Liver (tissue), 9 donors: Measurements from ENCODE around the gene SOD1. TPM values are rescaled to one million over a fixed set of nuclear protein-coding genes. Genes with fewer than 3 reads are reported as not detected.

Experiments
- DNase-seq: peaks from one replicate; pipeline ENCODE4 v3.0.0-alpha.2; 2017; ENCODE audit warnings: low spot score
- H3K27ac ChIP-seq, 2 donors: one replicate each; pipeline ENCODE4 v1.7.0; 2013; ENCODE audit warnings: inconsistent platforms in 2 of 2, low read length in 2 of 2, control low read depth in 1 of 2, low read depth in 1 of 2, mild to moderate bottlenecking in 1 of 2
- H3K27me3 ChIP-seq, 4 donors: one replicate each; pipeline versions ENCODE4 v1.6.1 to v1.7.0; 2013; ENCODE audit warnings: low read length in 3 of 4, inconsistent platforms in 1 of 4, mild to moderate bottlenecking in 1 of 4, moderate library complexity in 1 of 4; ENCODE audit not compliant: control insufficient read depth in 4 of 4, insufficient read depth in 4 of 4
- H3K36me3 ChIP-seq, 4 donors: one replicate each; pipeline versions ENCODE4 v1.6.1 to v1.7.0; 2013; ENCODE audit warnings: low read length in 3 of 4, mild to moderate bottlenecking in 3 of 4, low read depth in 1 of 4, moderate library complexity in 1 of 4; ENCODE audit not compliant: control insufficient read depth in 4 of 4, insufficient read depth in 3 of 4
- H3K4me1 ChIP-seq, 4 donors: one replicate each; pipeline versions ENCODE4 v1.6.1 to v1.7.0; 2013; ENCODE audit warnings: low read length in 3 of 4, mild to moderate bottlenecking in 3 of 4, moderate library complexity in 1 of 4; ENCODE audit not compliant: control insufficient read depth in 4 of 4, insufficient read depth in 4 of 4
- H3K4me3 ChIP-seq, 3 donors: one replicate each; pipeline versions ENCODE4 v1.6.1 to v1.7.0; 2013; ENCODE audit warnings: low read length in 3 of 3, control low read depth in 1 of 3, low read depth in 1 of 3, mild to moderate bottlenecking in 1 of 3
- H3K9ac ChIP-seq, 2 donors: one replicate each; pipeline ENCODE4 v1.7.0; 2013; ENCODE audit warnings: low read length in 2 of 2, mild to moderate bottlenecking in 2 of 2, moderate library complexity in 2 of 2, control low read depth in 1 of 2, low read depth in 1 of 2
- H3K9me3 ChIP-seq, 4 donors: one replicate each; pipeline versions ENCODE4 v1.6.1 to v1.7.0; 2013; ENCODE audit warnings: low read length in 3 of 4; ENCODE audit not compliant: control insufficient read depth in 4 of 4
- ATF3 ChIP-seq: IDR thresholded peaks from 2 replicates; pipeline ENCODE4 v1.6.1; 2016; ENCODE audit warnings: antibody characterized with exemption
- CTCF ChIP-seq: fragments of 150-350 bp; IDR thresholded peaks from 2 replicates; pipeline ENCODE4 v1.5.1; 2017; ENCODE audit warnings: improper control_type of control experiment, low read depth, low read length; ENCODE audit not compliant: missing input control
- EGR1 ChIP-seq, 2 donors: IDR thresholded peaks; 2 replicates each; pipeline ENCODE4 v1.6.1; 2016 to 2018; ENCODE audit warnings: antibody characterized with exemption in 2 of 2, low read depth in 2 of 2
- FOXA2 ChIP-seq: IDR thresholded peaks from 2 replicates; pipeline ENCODE4 v1.6.1; 2016; ENCODE audit warnings: antibody characterized with exemption
- HNF4A ChIP-seq, 2 donors: conservative IDR thresholded peaks; 2 replicates each; pipeline ENCODE4 v1.6.1; 2016; ENCODE audit warnings: antibody characterized with exemption in 2 of 2, mild to moderate bottlenecking in 2 of 2
- HNF4G ChIP-seq: IDR thresholded peaks from 2 replicates; pipeline ENCODE4 v1.6.1; 2016; ENCODE audit warnings: antibody characterized with exemption
- JUND ChIP-seq, 2 donors: IDR thresholded peaks; 2 replicates each; pipeline ENCODE4 v1.6.1; 2016; ENCODE audit warnings: antibody characterized with exemption in 2 of 2
- MAX ChIP-seq: IDR thresholded peaks from 2 replicates; pipeline ENCODE4 v1.6.1; 2016; ENCODE audit warnings: antibody characterized with exemption
- NR2F2 ChIP-seq: IDR thresholded peaks from 2 replicates; pipeline ENCODE4 v1.6.1; 2016; ENCODE audit warnings: antibody characterized with exemption
- RAD21 ChIP-seq, 2 donors: IDR thresholded peaks; 2 replicates each; pipeline ENCODE4 v1.6.1; 2016; ENCODE audit warnings: antibody characterized with exemption in 2 of 2, mild to moderate bottlenecking in 2 of 2
- REST ChIP-seq: IDR thresholded peaks from 2 replicates; pipeline ENCODE4 v1.6.1; 2016; ENCODE audit warnings: antibody characterized with exemption, mild to moderate bottlenecking
- TAF1 ChIP-seq: conservative IDR thresholded peaks from 2 replicates; pipeline ENCODE4 v1.6.1; 2016; ENCODE audit warnings: antibody characterized with exemption, mild to moderate bottlenecking
- YY1 ChIP-seq: IDR thresholded peaks from 2 replicates; pipeline ENCODE4 v1.6.1; 2016; ENCODE audit warnings: antibody characterized with exemption, mild to moderate bottlenecking
- ZBTB33 ChIP-seq: IDR thresholded peaks from 2 replicates; pipeline ENCODE4 v1.6.1; 2016; ENCODE audit warnings: antibody characterized with exemption
- WGBS: extraction: QIAGEN DNeasy Blood & Tissue Kit; methylation state at CpG from one replicate; pipeline ENCODE4 v1.1.7; 2013; 5-methylcytosine and 5-hydroxymethylcytosine counted together
- polyA plus RNA-seq, 2 donors: library from polyadenylated mRNA; stranded (reverse) in 1 of 2; unstranded in 1 of 2; fragments of 200-250 nt in 1 of 2; fragments of >200 nt in 1 of 2; fragmentation: Nextera tagmentation in 1 of 2; extraction: Ambion mirVana in 1 of 2; gene quantifications; one replicate each; pipeline versions ENCODE4 v1.2.1 to v1.2.3, GENCODE V29; 2013 to 2015
- total RNA-seq, 2 donors: library from RNA; depleted of rRNA; stranded (reverse); fragments of >200 nt; gene quantifications; one replicate each; pipeline ENCODE4 v1.2.3, GENCODE V29; 2014
- donor health status: healthy.
- donor health status: healthy.
- donor health status: healthy.
- donor health status: healthy.
- donor health status: healthy.

SOD1 gene
- total and polyA plus RNA-seq, 4 donors, result 129 to 1,258 (median 658) TPM

GRCh38 chr21:31671931-31672330 lies 12.4 kb downstream of the SOD1 start (continued):
- TF ChIP-seq REST (no peak), HNF4G (no peak), NR2F2 (no peak), TAF1 (no peak), MAX (no peak)

- H3K36me3 ChIP-seq, result peaks cover 6 to 24% (median 13%) of the 10 kb centered on the region in 4 donors
- H3K4me1 ChIP-seq, result no peaks in the 10 kb centered on the region
- H3K27ac ChIP-seq, result no peak overlapping the region
- no peaks in the 10 kb centered on the region for H3K27me3 ChIP-seq
- no peak for DNase-seq
- no peak for TF ChIP-seq REST
- WGBS, result 83% methylated on average over 3 of the region's 3 CpGs
- no peaks in the 10 kb centered on the region for H3K9me3 ChIP-seq
- no peak overlapping the region for H3K4me3 ChIP-seq
- no peak overlapping the region for H3K9ac ChIP-seq
Observed at GRCh38 chr21:31673321-31673912, 13.9 kb downstream of the SOD1 start.

GRCh38 chr21:31675318-31675717 lies 15.8 kb downstream of the SOD1 start:
- no peak overlapping the region for H3K9ac ChIP-seq
- no peak for DNase-seq
- H3K27me3 ChIP-seq, result no peaks in the 10 kb centered on the region
- H3K36me3 ChIP-seq, result peaks cover 0 to 13% (median 4%) of the 10 kb centered on the region in 4 donors
- H3K4me1 ChIP-seq, result peaks cover 0 to 2% (median 0%) of the 10 kb centered on the region in 4 donors
- WGBS, result 95% methylated on average over 7 of the region's 7 CpGs
- H3K9me3 ChIP-seq, result no peaks in the 10 kb centered on the region
- H3K4me3 ChIP-seq, result no peak overlapping the region
- no peak overlapping the region for H3K27ac ChIP-seq
- TF ChIP-seq NR2F2, result no peak
- no peak for TF ChIP-seq FOXA2
- TF ChIP-seq EGR1 (IDR thresholded peaks at IDR 0.05; ENCODE audit: low read depth in 2 of 2), result no peak
- no peak for TF ChIP-seq REST
- no peak for TF ChIP-seq HNF4A (conservative IDR thresholded peaks at IDR 0.05)
- TF ChIP-seq JUND (IDR thresholded peaks at IDR 0.05), result no peak
- no peak for TF ChIP-seq YY1
- TF ChIP-seq CTCF, result no peak
- no peak for TF ChIP-seq ATF3
- no peak for TF ChIP-seq TAF1
- no peak for TF ChIP-seq ZBTB33
- no peak for TF ChIP-seq RAD21 (IDR thresholded peaks at IDR 0.05)
